ENCODE results near the gene AAK1.

GRCh38 chr2:69494126-69494525 is 149.4 kb downstream of the AAK1 start:
- TF ChIP-seq CTCF (IDR thresholded peaks at IDR 0.05; ENCODE audit: low read depth, low read length) (no peak), MYC (IDR thresholded peaks at IDR 0.05; ENCODE audit: low read depth, low read length) (no peak), POLR2A (IDR thresholded peaks at IDR 0.05; ENCODE audit: extremely low read depth, insufficient read length) (no peak)

Data from NB4 (cell line).